Stomach (tissue), 4 donors: ENCODE results near the gene ITGB3.

ENCODE experiments used
- POLR2A ChIP-seq, 4 donors: fragments of 450-650 bp; IDR thresholded peaks; one replicate each; pipeline ENCODE4 v1.6.1; 2016; ENCODE audit warnings: antibody characterized with exemption in 4 of 4, control low read depth in 2 of 4, mild to moderate bottlenecking in 1 of 4, moderate library complexity in 1 of 4
- POLR2AphosphoS5 ChIP-seq, 3 donors: sonication (generic); formaldehyde crosslinking; IDR thresholded peaks; one replicate each; pipeline ENCODE4 v1.6.1; 2016; ENCODE audit warnings: antibody characterized with exemption in 3 of 3

DNA sequence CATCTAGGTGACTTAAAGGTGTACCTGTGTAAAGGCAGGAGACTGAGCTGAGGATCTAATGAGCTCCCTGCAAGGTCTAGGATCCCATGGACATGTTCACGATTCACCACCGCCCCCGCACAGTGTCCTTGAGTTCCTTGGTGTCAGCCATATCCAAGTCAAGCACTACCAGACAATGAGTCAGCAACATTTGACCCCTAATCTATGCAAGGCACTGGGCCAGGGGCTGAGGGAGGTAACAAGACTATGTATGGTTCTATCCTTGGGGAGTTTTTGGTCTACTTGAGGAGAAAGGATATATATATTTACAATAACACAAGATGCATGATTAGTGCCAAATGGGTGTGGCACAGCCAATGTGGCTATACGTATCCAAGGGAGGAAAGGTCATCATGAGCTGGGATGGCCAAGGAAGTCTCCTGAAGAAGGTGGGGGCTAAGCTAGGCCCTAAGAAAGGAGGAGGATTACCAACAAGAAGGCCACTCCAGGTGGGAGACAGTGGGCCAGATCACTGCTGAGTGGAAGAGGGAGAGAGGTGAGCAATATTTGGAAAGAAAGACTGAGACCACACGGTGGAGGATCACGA lies 35.0 kb downstream of the ITGB3 start:
- TF ChIP-seq POLR2A (IDR thresholded peaks at IDR 0.05) (no peak), POLR2AphosphoS5 (IDR thresholded peaks at IDR 0.05) (no peak)
